ENCODE results near the gene TENM4.

TENM4 gene

GRCh38 chr11:79084382-79084781 is 356.4 kb downstream of the TENM4 start:
- no peak overlapping the region for H3K4me3 ChIP-seq (ENCODE audit: low read length)
- no peaks in the 10 kb centered on the region for H3K9me2 ChIP-seq (replicated peaks; ENCODE audit: control insufficient read depth, low read length)
- no peak overlapping the region for H3K4me2 ChIP-seq (ENCODE audit: low read length)
- no peak for TF ChIP-seq CTCF (IDR thresholded peaks at IDR 0.05; ENCODE audit: low read depth, low read length, poor library complexity, severe bottlenecking)
- TF ChIP-seq EZH2phosphoT487 (IDR thresholded peaks at IDR 0.05; ENCODE audit: borderline replicate concordance, low read length): no peak
- H3K4me1 ChIP-seq (ENCODE audit: control insufficient read depth, low read length): no peaks in the 10 kb centered on the region
- no peaks in the 10 kb centered on the region for H3K9me3 ChIP-seq (ENCODE audit: control insufficient read depth, insufficient read depth, low read length)
- no peaks in the 10 kb centered on the region for H3F3A ChIP-seq (ENCODE audit: control insufficient read depth, insufficient read depth)
- no peaks in the 10 kb centered on the region for H3K27me3 ChIP-seq (ENCODE audit: control insufficient read depth, low read length)
- no peaks in the 10 kb centered on the region for H3K36me3 ChIP-seq (ENCODE audit: control insufficient read depth, low read length)
- no peaks in the 10 kb centered on the region for H3K79me2 ChIP-seq (ENCODE audit: control insufficient read depth, low read length)
- no peak overlapping the region for H3K27ac ChIP-seq (ENCODE audit: low read depth, low read length)
- H4K20me1 ChIP-seq (ENCODE audit: control insufficient read depth, insufficient read depth, low read depth, low read length): no peaks in the 10 kb centered on the region

GRCh38 chr11:79083352-79083751 is 357.5 kb downstream of the TENM4 start:
- Histone ChIP-seq H3K27ac (ENCODE audit: low read depth, low read length) (no peak overlapping the region), H3K4me2 (ENCODE audit: low read length) (no peak overlapping the region), H3K9me2 (replicated peaks; ENCODE audit: control insufficient read depth, low read length) (no peaks in the 10 kb centered on the region), H3K4me1 (ENCODE audit: control insufficient read depth, low read length) (no peaks in the 10 kb centered on the region), H3K79me2 (ENCODE audit: control insufficient read depth, low read length) (no peaks in the 10 kb centered on the region), H3K27me3 (ENCODE audit: control insufficient read depth, low read length) (no peaks in the 10 kb centered on the region), H3K9me3 (ENCODE audit: control insufficient read depth, insufficient read depth, low read length) (no peaks in the 10 kb centered on the region), H3F3A (ENCODE audit: control insufficient read depth, insufficient read depth) (no peaks in the 10 kb centered on the region), H3K36me3 (ENCODE audit: control insufficient read depth, low read length) (no peaks in the 10 kb centered on the region), H4K20me1 (ENCODE audit: control insufficient read depth, insufficient read depth, low read depth, low read length) (no peaks in the 10 kb centered on the region), H3K4me3 (ENCODE audit: low read length) (no peak overlapping the region)
- no peak for TF ChIP-seq EZH2phosphoT487 (IDR thresholded peaks at IDR 0.05; ENCODE audit: borderline replicate concordance, low read length)
- TF ChIP-seq CTCF (IDR thresholded peaks at IDR 0.05; ENCODE audit: low read depth, low read length, poor library complexity, severe bottlenecking): no peak

- no peak overlapping the region for H3K4me2 ChIP-seq (ENCODE audit: low read length)
- H3K9me3 ChIP-seq (ENCODE audit: control insufficient read depth, insufficient read depth, low read length): no peaks in the 10 kb centered on the region
- no peaks in the 10 kb centered on the region for H3K36me3 ChIP-seq (ENCODE audit: control insufficient read depth, low read length)
- TF ChIP-seq EZH2phosphoT487 (IDR thresholded peaks at IDR 0.05; ENCODE audit: borderline replicate concordance, low read length): no peak
- TF ChIP-seq CTCF (IDR thresholded peaks at IDR 0.05; ENCODE audit: low read depth, low read length, poor library complexity, severe bottlenecking): no peak
- no peaks in the 10 kb centered on the region for H3K9me2 ChIP-seq (replicated peaks; ENCODE audit: control insufficient read depth, low read length)
- no peaks in the 10 kb centered on the region for H3K4me1 ChIP-seq (ENCODE audit: control insufficient read depth, low read length)
- H3K4me3 ChIP-seq (ENCODE audit: low read length): no peak overlapping the region
- no peak overlapping the region for H3K27ac ChIP-seq (ENCODE audit: low read depth, low read length)
- H4K20me1 ChIP-seq (ENCODE audit: control insufficient read depth, insufficient read depth, low read depth, low read length): no peaks in the 10 kb centered on the region
- H3K27me3 ChIP-seq (ENCODE audit: control insufficient read depth, low read length): no peaks in the 10 kb centered on the region
- H3F3A ChIP-seq (ENCODE audit: control insufficient read depth, insufficient read depth): no peaks in the 10 kb centered on the region
- no peaks in the 10 kb centered on the region for H3K79me2 ChIP-seq (ENCODE audit: control insufficient read depth, low read length)
Observed at GRCh38 chr11:79082907-79083306, 357.9 kb downstream of the TENM4 start.

GRCh38 chr11:79082280-79082679 is 358.6 kb downstream of the TENM4 start:
- H3K9me2 ChIP-seq (replicated peaks; ENCODE audit: control insufficient read depth, low read length): no peaks in the 10 kb centered on the region
- no peaks in the 10 kb centered on the region for H3K9me3 ChIP-seq (ENCODE audit: control insufficient read depth, insufficient read depth, low read length)
- H4K20me1 ChIP-seq (ENCODE audit: control insufficient read depth, insufficient read depth, low read depth, low read length): no peaks in the 10 kb centered on the region
- H3K27ac ChIP-seq (ENCODE audit: low read depth, low read length): no peak overlapping the region
- H3K4me1 ChIP-seq (ENCODE audit: control insufficient read depth, low read length): no peaks in the 10 kb centered on the region
- no peak for TF ChIP-seq EZH2phosphoT487 (IDR thresholded peaks at IDR 0.05; ENCODE audit: borderline replicate concordance, low read length)
- TF ChIP-seq CTCF (IDR thresholded peaks at IDR 0.05; ENCODE audit: low read depth, low read length, poor library complexity, severe bottlenecking): no peak
- no peaks in the 10 kb centered on the region for H3K27me3 ChIP-seq (ENCODE audit: control insufficient read depth, low read length)
- H3K36me3 ChIP-seq (ENCODE audit: control insufficient read depth, low read length): no peaks in the 10 kb centered on the region
- H3K4me3 ChIP-seq (ENCODE audit: low read length): no peak overlapping the region
- no peaks in the 10 kb centered on the region for H3F3A ChIP-seq (ENCODE audit: control insufficient read depth, insufficient read depth)
- H3K79me2 ChIP-seq (ENCODE audit: control insufficient read depth, low read length): no peaks in the 10 kb centered on the region
- no peak overlapping the region for H3K4me2 ChIP-seq (ENCODE audit: low read length)

Measured in DOHH2 (cell line).